Upper lobe of right lung (tissue), 1 donor: ENCODE measurements around the gene CUTA. TPM values are rescaled to one million over a fixed set of nuclear protein-coding genes. Genes with fewer than 3 reads are reported as not detected.

Experiments
- ATAC-seq: fragments of 200-7000 bp; cut with Tn5 transposase; one replicate; pipeline ENCODE4 v1.9.1; 2020; ENCODE audit warnings: mild to moderate bottlenecking, moderate library complexity
- DNase-seq: peaks from one replicate; pipeline ENCODE4 v3.0.0-alpha.2; 2020
- H3K27ac ChIP-seq: fragments of 200-600 bp; one replicate; pipeline ENCODE4 v1.8.0; 2022
- H3K27me3 ChIP-seq: fragments of 200-600 bp; one replicate; pipeline ENCODE4 v1.8.0; 2022; ENCODE audit warnings: mild to moderate bottlenecking
- H3K36me3 ChIP-seq: fragments of 200-600 bp; one replicate; pipeline ENCODE4 v1.8.0; 2022
- H3K4me1 ChIP-seq: fragments of 200-600 bp; one replicate; pipeline ENCODE4 v1.8.0; 2022
- H3K4me3 ChIP-seq: fragments of 200-600 bp; one replicate; pipeline ENCODE4 v1.8.0; 2022; ENCODE audit warnings: mild to moderate bottlenecking
- H3K9me3 ChIP-seq: fragments of 200-600 bp; one replicate; pipeline ENCODE4 v1.8.0; 2022
- CTCF ChIP-seq: fragments of 200-600 bp; IDR thresholded peaks from one replicate; pipeline ENCODE4 v1.8.0; 2022; ENCODE audit warnings: antibody characterized with exemption
- intact Hi-C: fragments of 100-400 bp; cut with DNase I; formaldehyde crosslinking; loops from one replicate; pipeline ENCODE4 v1.11.0; 2022
- total RNA-seq: library from RNA; stranded (reverse); fragmentation: NEBNext Ultra II Directional; extraction: Animal tissue kit (Norgen Biotek cat#: 25700); gene quantifications from one replicate; pipeline ENCODE4 v1.2.1, GENCODE V29; 2021
- donor health status: DM: no; HTN: yes; CAD: no; lungs with severe emphysema.

CUTA gene
- total RNA-seq, 1 donor from 2014 or later = 144 TPM

GRCh38 chr6:33443025-33443424 is 25.1 kb upstream of the CUTA start:
- intact Hi-C loops = no loop called here
- DNase-seq (no peak), ATAC-seq (no peak)
- no peaks in the 10 kb centered on the region for H3K9me3 ChIP-seq
- TF ChIP-seq CTCF = no peak
- H3K27ac ChIP-seq = no peak overlapping the region
- H3K4me3 ChIP-seq = no peak overlapping the region
- H3K27me3 ChIP-seq = no peaks in the 10 kb centered on the region
- H3K36me3 ChIP-seq = peaks cover 28% of the 10 kb centered on the region
- H3K4me1 ChIP-seq = no peaks in the 10 kb centered on the region

GRCh38 chr6:33442283-33442682 is 24.4 kb upstream of the CUTA start:
- H3K4me1 ChIP-seq = no peaks in the 10 kb centered on the region
- no peak overlapping the region for H3K27ac ChIP-seq
- H3K36me3 ChIP-seq = peaks cover 29% of the 10 kb centered on the region
- intact Hi-C loops = no loop called here
- ATAC-seq (no peak), DNase-seq (no peak)
- H3K9me3 ChIP-seq = no peaks in the 10 kb centered on the region
- no peak for TF ChIP-seq CTCF
- H3K4me3 ChIP-seq = no peak overlapping the region
- no peaks in the 10 kb centered on the region for H3K27me3 ChIP-seq

GRCh38 chr6:33441457-33441856 is 23.6 kb upstream of the CUTA start:
- H3K4me1 ChIP-seq = no peaks in the 10 kb centered on the region
- no peak for TF ChIP-seq CTCF
- H3K27me3 ChIP-seq = no peaks in the 10 kb centered on the region
- intact Hi-C loops = no loop called here
- DNase-seq = no peak
- ATAC-seq = no peak
- H3K27ac ChIP-seq = no peak overlapping the region
- no peak overlapping the region for H3K4me3 ChIP-seq
- no peaks in the 10 kb centered on the region for H3K9me3 ChIP-seq
- H3K36me3 ChIP-seq = peaks cover 32% of the 10 kb centered on the region

GRCh38 chr6:33440649-33441309 is 22.9 kb upstream of the CUTA start:
- H3K9me3 ChIP-seq = no peaks in the 10 kb centered on the region
- H3K4me1 ChIP-seq = no peaks in the 10 kb centered on the region
- H3K27me3 ChIP-seq = no peaks in the 10 kb centered on the region
- ATAC-seq (no peak), DNase-seq (no peak)
- intact Hi-C loops = no loop called here
- H3K27ac ChIP-seq = no peak overlapping the region
- no peak for TF ChIP-seq CTCF
- H3K4me3 ChIP-seq = no peak overlapping the region
- H3K36me3 ChIP-seq = peaks cover 36% of the 10 kb centered on the region

GRCh38 chr6:33439956-33440648 is 22.2 kb upstream of the CUTA start:
- intact Hi-C loops = no loop called here
- Histone ChIP-seq H3K4me3 (no peak overlapping the region), H3K36me3 (peaks cover 41% of the 10 kb centered on the region), H3K9me3 (no peaks in the 10 kb centered on the region), H3K27ac (no peak overlapping the region), H3K27me3 (no peaks in the 10 kb centered on the region), H3K4me1 (no peaks in the 10 kb centered on the region)
- no peak for DNase-seq
- TF ChIP-seq CTCF = no peak
- ATAC-seq = no peak
